Right renal cortex interstitium (tissue), 3 donors: ENCODE measurements around the gene STK32C. TPM values are rescaled to one million over a fixed set of nuclear protein-coding genes. Genes with fewer than 3 reads are reported as not detected.

Experiments used
- DNase-seq, 3 donors: peaks; one replicate each; pipeline ENCODE4 v3.0.0-alpha.2; 2013; ENCODE audit warnings: low read depth in 3 of 3, low spot score in 2 of 3
- polyA plus RNA-seq, 3 donors: library from polyadenylated mRNA; unstranded; fragments of 120-200 nt; gene quantifications; one replicate each; pipeline ENCODE4 v1.2.1, GENCODE V29; 2013; ENCODE audit not compliant: insufficient read length in 3 of 3

STK32C gene
- polyA plus RNA-seq, 3 donors: 11.3 to 13.5 (median 11.7) TPM

DNA sequence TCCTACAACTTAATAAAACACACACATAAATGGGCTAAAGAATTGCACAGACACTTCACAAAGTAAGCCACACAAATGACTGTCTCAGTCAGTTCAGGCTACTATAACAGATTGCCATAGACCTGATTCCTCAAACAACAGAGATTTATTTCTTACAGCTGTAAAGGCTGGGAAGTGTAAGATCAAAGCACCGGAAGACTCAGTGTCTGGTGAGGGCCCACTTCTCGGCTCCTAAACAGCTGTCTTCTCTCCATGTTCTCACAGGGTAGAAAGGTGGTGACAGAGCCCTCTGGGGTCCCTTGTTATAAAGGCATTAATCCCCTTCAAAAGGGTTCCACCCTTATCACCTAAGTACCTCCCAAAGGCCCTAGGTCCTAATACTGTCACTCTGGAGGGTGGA lies 18.3 kb downstream of the STK32C start:
- no peak for DNase-seq

DNA sequence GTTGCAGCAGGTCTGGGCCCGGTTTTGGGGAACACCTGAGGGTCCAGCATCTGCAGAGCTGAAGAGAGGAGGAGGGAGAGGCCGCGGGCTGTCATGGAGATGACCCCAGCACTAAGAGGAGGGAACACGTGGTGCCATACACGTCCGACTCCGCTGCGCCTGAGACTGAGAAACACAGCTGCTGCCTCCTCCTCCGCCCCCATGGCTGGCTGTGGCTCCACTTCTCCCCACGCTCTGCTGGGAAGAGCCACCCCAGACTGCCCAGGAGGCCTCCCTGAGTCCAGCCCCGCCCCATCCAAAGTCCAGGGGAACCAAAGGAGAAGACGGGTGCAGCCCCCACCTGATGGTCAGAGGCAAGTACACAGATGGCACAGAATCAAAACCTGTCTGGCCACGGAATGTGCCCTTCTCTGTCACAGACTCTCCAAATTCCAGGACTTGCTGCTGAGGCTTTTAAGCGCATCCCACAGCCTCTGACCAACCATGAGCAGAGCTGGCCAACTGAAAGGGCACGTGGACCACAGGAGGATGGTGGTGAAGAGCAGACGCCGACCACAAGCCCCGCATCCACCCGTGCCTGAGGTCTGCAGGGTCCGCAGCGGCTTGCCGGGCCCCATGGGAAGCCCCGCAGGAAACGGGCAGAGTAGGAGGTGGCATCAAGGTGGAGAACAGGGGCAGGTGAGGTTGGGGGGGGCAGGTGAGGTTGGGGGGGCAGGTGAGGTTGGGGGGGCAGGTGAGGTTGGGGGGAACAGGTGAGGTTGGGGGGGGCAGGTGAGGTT lies 24.0 kb downstream of the STK32C start:
- no peak for DNase-seq

DNA sequence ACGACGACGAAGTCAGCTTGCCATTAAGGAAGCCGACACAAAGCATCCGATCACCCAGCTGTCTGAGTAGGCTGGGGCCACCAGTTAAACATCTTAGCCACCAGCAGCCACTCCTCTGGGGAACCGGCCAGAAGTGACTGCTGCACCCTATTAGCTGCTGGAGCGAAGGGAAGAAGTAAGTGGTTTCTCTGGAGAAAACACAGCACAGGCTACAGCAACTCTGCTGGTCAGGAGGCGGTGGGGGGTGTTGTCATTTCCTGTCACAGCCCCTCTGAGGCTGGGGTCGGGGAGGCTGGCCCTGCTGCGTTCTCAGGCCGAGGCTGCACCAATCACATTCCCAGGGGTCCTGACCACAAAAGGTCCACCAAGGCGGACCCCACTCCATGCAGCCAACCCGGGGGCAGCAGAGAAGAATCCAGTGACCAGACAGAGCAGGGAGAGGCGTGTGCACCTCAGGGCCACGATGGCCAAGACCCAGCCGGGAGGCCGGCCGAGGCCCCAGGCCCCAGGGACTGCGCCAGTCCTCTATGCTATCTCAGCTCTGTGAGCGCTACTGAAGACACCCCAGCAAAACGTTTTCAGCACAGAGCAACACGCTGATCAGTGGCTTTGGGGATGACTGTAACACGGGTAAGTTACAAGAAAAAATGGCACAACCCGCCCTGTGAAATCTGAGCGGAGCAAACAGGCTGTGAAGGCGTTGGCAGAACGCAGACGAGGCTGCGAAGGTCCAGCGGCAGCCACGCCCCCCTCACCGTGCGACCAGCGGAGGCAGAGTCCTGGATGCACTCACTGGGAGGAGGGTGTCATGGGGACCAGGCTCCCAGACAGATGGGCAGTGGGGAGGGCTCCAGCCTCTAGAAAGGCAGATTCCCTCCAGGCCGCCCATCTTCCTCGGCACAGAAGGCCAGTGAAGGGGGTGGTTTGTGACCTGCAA lies 24.8 kb downstream of the STK32C start:
- no peak for DNase-seq

DNA sequence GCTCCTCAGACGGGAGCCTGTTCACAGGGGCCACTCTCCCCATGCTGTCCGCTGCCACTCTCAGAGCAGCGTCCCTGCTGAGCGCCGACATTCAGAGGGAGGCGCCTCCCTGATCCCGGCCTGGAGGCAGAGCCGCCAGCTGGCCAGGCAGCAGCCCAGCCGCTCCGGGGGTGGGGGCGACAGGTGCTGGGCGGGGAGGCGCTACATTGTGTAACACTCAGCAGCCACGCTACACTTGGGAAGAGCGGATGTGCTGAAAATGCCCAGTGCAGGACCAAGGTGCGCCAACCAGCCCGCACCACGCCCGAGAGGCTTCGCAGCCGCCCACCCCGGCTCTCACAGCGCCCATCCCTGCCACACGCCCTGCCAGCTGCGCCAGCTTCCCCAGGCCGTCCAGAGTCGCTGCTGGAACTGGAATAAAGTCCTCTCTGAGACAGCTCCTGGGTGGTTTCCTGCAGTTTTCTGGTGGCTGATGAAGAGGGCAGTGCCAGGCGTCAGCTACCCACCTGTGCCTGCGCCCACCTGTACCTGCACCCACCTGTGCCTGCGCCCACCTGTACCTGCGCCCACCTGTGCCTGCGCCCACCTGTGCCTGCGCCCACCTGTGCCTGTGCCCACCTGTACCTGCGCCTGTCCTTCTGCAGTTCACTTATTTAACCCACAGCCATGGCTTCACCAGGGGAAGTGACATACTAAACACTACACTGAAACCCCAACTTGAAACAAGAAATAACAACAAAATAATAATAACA lies 25.7 kb downstream of the STK32C start:
- no peak for DNase-seq

DNA sequence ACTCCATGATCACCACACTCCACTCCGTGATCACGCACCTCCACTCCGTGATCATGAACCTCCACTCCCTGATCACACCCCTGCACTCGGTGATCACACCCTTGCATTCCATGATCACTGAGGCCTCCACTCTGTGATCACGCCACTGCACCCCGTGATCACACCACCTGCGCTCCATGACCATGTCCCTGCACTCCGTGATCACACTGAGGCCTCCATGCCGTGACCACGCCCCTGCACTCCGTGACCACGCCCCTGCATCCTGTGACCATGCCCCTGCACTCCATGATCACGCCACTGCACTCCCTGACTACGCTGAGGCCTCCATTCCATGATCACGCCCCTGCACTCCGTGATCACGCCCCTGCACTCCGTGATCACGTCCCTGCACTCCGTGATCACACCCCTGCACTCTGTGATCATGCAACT lies 27.1 kb downstream of the STK32C start:
- no peak for DNase-seq

DNA sequence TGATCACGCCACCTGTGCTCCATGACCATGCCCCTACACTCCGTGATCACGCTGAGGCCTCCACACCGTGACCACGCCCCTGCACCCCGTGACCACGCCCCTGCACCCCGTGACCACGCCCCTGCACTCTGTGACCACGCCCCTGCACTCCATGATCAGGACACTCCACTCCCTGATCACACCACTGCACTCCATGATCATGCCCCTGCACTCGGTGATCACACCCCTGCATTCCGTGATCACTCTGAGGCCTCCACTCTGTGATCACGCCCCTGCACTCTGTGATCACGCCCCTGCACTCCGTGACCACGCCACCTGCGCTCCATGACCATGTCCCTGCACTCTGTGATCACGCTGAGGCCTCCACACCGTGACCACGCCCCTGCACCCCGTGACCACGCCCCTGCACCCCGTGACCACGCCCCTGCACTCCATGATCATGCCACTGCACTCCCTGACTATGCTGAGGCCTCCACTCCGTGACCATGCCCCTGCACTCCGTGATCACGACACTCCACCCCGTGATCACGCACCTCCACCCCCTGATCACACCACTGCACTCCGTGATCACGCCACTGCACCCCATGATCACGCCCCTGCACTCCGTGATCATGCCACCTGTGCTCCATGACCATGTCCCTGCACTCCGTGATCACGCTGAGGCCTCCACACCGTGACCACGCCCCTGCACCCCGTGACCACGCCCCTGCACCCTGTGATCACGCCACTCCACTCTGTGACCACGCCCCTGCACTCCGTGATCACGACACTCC lies 27.7 kb downstream of the STK32C start:
- no peak for DNase-seq

DNA sequence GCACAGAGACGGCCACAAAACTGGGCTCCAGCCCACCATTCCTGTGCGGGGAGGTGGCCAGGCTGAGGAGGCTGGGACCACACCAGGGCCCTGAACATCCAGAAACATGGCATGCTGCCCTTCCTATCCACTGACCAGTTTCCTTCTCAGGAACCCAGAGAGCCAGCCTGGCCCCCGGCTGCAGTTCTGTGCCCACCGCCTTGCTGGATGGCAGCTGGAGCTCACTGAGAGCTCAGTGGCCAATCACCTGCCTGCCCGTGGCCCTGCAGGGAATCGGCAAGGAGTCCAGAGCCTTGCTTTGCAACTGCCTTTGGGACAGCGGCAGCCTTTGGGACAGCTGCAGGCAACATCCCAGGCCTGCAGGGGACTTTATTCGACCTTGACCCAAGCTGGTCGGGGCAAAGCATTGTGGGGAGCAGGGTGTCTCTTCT lies 30.4 kb downstream of the STK32C start:
- no peak for DNase-seq

DNA sequence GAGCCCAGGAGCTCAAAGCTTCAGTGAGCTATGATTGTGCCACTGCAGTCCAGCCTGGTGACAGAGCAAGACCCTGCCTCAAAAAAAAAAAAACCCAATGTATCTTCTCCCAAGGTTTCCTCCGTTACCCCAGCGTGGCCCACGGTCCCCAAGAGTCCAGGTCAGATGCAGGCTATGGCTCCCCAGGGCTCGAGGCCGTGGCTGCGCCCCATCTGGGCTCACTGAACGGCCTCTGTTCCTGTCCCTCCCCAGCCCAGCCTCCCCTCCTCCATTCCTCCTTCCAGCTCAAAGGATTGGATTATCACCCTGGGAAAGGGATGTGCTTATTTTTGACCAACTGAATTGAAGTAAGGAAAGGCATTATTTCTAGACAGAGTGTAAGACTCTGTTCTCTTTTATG lies 31.0 kb downstream of the STK32C start:
- DNase-seq: no peak

DNA sequence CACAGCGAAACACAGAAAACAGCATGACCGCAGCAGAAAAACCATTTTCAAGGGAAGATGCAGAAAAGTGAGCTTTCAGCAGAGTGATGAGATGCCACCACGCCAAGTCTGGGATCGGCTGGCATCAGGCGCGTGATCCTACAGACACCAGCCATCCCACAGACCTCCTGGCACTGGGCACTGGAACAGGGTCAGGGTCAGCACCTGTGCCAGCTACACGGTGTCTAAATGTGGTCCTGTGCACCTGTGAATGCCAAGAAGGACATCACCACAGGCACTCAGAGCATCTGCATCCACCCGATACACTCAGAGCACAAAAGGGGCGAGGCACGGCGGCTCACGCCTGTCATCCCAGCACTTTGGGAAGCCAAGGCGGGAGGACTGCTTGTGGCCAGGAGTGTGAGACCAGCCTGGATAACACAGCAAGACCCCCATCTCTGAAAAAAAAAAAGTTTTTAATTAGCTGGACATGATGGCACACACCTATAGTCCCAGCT lies 31.5 kb downstream of the STK32C start:
- no peak for DNase-seq

DNA sequence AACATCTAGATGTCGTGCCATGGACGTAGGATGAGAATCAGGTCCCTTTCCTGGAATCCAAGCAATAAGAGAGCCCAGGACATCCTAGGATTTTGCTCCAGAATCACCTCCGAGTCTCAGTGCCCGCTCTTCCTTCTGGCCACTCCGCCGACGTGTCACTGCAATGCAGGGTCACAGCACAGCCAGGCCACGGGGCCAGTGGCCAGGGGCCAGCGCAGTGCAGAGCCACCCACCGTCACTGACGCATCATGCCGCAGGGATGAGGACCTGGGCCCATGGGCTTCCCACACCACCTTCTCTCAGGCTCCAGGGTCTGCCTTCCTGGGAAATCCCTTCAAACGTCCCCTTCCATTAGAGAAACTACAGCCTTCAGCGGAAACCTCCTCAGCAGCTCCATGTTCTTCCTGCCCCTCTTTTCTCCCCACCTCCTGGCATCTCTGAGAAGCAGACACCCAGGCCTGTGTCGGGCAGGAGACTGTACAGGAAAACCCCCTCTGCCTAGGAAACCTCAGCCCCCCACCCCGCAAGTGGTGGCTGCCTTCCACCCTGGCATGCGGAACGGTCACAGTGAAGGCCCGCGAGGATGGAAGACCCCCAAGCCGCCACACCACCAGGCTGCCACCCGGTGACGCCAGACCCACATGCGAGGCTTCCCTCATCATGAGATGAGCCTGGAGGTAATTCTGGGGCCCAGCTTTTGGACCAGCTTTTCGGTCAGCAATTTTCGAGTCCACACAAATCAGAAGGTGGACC lies 32.1 kb downstream of the STK32C start:
- DNase-seq: no peak

DNA sequence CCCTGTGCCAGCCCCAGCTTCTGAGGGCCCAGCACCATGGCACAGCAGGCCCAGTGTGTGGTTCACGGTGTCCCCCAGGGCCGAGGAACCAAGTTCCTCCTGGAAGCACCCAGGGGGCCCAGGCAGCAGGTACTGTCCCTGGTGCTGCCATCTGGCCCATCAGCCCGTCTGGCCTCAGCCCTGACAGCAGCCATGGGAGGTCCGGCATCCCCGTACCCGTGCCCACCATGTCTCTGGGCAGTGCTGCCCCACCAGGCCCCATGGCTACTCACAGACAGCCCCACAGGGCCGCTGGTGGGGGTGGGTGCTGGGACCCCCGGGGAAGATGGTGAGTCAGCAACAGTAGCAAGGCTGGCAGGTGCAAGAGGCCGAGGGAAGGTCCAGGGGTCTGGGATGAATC lies 32.8 kb downstream of the STK32C start:
- DNase-seq: no peak

DNA sequence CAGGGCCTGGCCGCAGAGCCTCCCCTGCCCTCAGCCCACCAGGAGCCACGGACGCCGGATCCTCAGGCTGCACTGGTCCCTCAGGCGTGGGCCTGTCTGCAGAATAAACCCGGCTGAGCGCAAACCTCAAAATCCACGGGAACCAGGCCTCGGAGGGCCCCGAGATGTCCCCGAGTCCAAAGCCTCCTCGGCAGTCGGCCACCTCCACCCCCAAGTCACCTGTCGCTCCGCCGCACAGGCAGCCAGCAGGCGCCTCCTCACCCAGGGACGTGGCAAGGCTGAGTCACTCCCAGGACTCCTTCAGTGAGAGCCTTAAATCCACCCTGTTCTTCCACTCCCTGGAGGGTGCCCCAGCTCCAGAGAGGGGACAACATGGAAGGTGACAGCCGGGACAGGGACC lies 33.2 kb downstream of the STK32C start:
- DNase-seq: no peak

DNA sequence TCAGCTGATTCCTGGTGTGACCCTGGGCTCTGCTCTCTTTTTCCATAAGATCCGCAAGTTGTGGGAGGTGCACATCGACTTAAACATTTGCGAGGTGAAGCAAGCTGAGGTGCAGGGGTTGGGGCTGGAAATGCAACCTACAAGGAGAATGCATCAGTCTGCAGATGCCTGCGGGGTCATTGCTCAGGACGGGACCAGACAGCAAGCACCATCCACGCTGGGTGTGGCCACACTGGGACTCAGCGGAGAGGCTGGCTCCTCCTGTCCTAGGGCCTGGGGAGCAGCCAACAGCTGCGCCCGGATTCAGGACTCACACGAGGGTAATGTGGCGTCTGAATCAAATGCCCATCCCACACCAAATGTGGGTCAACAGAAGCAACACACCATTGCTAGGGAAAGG lies 33.8 kb downstream of the STK32C start:
- DNase-seq: no peak

DNA sequence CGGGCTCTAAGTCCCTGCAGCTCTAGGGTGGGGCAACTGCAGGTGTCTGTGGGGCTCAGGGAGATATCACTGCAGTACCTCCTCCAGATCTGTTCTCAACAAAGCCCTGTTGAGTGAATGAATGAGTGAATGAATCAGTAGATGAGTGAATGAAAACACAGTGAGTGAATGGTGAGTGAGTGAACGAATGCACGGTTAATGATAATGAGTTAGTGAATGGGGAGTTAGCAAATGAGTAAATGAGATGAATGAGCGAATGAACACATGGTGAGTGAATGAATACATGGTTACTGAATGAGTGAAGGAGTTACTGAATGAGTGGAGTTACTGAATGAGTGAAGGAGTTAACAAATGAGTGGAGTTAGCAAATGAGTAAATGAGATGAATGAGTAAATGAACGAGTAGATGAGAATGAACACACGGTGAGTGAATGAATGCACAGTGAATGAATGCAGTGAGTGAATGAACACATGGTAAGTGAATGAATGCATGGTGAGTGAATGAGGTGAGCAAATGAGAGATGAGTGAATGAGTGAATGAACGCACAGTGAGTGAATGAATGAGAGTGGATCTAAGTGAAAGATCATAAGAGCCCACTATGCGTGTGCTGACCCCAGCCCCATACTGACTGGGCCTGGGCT lies 34.3 kb downstream of the STK32C start:
- DNase-seq: no peak

DNA sequence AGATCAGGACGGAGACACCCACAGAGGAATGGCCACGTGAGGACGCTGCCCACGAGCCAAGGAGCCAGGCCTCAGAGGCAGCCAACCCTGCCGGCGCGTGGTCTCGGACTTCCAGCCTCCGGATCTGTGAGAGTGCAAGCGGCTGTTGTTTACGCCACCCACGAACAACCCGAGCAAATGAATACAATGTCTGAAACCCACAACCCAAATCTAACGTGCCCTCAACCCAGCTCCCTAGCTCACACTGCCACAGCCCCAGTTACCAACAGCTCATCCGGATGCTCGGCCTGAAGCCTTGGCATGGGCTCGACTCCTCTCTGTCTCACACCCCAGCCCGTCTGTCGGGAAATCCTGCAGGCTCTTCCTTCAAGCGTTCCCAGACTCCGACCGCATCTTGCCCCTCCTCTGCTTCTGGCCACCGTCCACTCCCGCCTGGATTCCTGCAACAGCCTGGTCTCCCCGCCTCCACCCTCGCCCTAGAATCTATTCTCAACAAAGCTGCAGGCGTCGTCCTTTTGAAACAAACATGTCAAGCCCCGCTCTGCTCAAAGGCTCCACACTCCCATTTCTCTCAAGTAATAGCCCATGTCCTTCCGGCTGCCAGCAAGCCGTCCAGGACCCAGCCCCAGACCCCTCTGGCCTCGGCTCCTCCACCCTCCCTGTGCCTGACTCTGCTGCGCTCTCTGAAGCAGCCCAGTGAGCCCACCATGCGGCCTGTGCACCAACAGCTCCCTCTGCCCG lies 35.3 kb downstream of the STK32C start:
- no peak for DNase-seq

DNA sequence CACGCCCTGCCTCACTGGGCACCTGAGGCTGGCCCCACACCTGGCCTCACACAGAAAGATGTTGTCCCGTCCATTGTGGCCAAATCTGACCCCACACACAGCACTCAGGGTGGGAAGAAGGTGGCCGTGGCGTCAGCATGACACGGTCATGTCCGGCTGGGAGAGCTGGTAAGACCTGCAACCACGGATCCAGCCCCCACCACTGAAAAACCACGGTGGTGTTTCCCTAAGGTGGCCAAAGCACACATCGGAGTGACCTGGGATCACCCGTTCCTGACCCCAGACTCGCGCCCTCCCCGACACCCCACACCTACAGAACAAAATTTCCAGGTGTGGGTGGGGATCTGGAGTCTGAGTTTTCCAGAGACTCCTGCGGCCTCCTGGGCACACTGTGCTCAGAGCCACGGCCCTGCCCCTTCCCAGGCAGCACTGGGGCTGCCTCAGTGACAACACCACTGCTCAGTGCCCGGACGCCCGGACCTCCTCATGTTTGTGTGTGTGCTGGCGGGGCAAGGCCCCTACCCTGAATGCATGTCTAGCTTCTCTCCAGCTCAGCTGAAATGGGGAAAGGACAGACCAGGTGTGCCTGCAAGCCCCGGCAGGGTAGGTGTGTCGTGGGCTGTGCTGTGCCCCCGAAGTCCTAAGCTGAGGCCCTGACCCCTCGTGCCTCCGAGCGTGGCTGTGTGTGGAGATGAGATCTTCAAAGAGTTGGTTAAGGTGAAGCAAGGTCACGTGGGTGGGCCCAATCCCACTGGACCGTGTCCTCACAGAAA lies 36.1 kb downstream of the STK32C start:
- DNase-seq: no peak

DNA sequence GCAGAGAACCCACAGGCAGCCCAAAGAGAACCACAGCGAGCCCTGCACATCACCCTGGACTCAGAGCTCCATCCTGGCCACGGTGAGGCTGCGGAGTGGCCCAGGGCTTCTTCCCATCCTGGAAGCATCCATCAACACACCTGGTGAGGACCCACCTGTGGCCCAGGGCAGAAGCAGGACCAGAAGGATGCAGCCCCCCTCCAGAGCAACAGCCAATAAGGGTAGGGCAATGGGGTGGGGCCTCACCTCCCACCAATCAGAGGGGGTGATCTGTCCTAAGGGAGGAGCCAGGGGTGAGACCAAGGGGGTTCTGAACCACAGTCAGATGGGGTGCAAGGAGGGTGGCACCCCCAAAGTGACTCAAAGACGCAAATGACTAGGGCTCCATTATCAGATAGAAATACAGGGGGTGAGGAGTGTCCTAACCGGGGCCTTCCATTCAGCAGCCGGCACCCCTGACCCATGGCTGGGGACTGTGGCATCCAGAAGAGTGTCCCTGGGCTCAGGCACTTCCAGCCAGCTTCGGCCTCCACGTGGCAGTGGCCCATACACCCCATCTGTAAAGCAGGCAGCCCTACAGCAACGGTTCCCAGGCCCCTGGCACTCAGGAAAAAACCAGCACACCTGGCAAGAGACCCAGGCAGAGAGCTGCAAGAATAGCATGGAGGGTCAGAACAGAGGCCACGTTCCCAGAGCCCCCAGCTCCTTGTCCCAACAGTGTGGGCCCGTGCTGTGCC lies 36.9 kb downstream of the STK32C start:
- DNase-seq: no peak
